Stimulated activated CD4-positive, alpha-beta T cell treated with anti-CD3 and anti-CD28 coated beads, Interleukin-1b, Interleukin-23, amount 100 ng/mL, for 1 hour (primary cell): ENCODE data around the gene DDX52.
"Not testable (repeated sequence)": the region's sequence is repeated elsewhere in the genome, so short reads cannot be mapped to it uniquely, and the experiment has no call there.

Source experiments
- DNase-seq, 2 donors: peaks; one replicate each; pipeline ENCODE4 v3.0.0-alpha.2; 2020; ENCODE audit warnings: low read depth in 2 of 2

DDX52 gene, protein sequence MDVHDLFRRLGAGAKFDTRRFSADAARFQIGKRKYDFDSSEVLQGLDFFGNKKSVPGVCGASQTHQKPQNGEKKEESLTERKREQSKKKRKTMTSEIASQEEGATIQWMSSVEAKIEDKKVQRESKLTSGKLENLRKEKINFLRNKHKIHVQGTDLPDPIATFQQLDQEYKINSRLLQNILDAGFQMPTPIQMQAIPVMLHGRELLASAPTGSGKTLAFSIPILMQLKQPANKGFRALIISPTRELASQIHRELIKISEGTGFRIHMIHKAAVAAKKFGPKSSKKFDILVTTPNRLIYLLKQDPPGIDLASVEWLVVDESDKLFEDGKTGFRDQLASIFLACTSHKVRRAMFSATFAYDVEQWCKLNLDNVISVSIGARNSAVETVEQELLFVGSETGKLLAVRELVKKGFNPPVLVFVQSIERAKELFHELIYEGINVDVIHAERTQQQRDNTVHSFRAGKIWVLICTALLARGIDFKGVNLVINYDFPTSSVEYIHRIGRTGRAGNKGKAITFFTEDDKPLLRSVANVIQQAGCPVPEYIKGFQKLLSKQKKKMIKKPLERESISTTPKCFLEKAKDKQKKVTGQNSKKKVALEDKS

DNA sequence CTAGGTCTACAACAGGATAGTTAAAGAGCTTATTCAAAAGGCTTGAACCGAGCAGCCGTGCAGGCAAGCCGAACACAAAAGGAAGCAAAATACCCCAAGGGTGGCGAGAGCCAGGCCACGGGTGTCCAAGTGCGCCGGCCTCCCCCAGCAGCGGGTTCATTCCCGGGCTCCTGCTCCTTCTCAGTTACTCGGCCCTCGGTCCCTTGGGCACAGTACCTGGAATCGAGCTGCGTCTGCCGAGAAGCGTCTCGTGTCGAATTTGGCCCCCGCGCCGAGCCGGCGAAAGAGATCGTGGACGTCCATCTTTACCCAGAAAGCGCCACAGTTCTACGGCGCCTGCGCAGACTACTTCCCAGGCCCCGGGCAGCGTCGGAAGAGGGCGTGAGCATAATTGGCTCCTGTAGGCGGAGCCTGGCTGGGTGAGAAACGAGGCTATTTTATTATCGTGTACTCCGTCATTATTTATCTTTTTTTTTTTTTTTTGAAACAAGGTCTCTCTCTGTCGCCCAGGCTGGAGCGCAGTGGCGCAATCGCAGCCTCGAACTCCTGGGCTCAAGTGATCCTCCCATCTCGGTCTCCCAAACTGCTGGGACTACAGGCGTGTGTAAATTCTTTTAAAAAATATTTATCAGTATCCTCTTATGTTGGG lies at the start of gene DDX52:
Gene DDX52, minus strand, starts transcription at position 329 of the 649 bp plus-strand sequence. Its CDS starts 26 bp downstream, at position 303.
- peak; percentile 70 to 75 for DNase-seq

DNA sequence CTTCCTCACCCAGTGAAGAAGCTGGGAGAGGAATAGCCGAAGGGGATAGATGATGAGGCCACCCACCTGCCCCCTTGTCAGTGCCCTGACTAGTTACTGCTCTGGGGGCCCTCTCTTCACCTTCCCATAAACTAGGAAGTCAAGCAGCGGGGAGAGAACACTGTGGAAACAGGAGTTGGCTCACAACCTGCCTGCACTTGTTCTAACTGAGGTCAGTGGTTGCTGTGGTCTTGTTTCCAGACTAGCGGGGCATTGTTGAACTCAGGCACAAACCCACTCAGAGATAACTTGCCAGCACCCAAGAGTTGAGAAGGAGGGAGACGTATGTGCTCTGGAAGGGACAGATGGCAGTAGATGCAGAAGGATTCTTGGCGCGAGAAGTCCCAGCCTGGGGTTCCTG lies 48.6 kb upstream of the DDX52 start:
- no peak for DNase-seq

DNA sequence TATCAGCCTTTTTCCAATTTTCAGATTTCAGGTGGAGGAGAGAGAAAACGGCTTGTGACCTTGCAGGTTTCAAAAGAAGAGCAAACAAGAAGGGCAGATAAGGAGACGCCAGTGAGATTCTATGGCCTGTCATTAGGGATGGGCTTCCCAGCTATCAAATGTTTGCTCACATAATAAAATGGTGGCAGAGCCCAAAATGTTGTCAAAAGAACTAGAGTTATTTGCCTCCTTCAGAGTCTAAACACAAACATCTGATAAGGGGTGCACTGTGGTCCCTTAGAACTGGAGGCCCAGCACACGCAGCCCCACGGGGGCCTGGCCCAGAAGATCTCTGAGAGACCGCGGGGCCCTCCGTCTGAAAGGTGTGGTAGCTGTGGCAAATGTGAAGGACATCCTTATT lies 46.1 kb upstream of the DDX52 start:
- DNase-seq: no peak

DNA sequence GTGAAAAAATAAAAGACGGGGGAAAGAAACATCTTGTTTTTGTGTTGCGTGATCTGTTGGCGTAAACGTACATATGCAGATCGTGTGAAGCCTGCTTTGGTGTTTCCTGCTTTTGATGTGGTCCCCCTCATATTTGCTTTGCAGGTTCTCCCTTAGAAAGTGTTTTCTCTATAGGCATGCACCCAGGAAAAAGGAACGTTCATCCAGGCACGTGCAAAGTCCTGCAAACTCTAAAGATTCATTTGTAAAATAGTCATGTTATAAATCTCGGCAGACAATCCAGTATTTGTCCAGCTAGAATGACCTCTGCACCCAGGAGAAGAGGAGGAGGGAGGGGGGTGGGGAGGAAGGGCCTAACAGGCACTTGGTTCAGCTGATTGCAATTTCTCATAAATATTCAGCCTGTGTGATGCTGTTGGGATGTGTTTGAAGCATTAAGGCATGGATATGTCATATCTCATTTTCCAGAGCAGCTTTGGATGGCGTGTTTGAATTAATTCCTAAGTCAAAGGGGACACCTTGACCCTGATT lies 40.3 kb upstream of the DDX52 start:
- DNase-seq: no peak

DNA sequence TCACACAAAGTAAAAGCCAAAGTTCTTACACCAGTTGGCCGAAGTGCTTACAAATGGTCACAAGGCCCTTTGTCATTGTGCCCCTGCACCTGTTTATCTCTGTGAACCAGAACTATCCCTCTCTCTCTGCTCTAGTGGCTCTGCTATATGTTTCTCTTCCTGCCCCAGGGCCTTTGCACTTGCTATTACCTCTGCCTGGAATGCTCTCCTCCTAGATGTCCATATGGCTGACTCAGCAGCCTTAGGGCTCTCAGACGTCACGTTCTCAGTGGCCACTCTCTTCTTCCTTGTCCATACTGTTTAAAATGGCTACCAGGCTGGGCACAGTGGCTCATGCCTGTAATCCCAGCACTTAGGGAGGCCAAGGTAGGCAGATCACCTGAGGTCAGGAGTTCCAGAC lies 38.8 kb upstream of the DDX52 start:
- no peak for DNase-seq

DNA sequence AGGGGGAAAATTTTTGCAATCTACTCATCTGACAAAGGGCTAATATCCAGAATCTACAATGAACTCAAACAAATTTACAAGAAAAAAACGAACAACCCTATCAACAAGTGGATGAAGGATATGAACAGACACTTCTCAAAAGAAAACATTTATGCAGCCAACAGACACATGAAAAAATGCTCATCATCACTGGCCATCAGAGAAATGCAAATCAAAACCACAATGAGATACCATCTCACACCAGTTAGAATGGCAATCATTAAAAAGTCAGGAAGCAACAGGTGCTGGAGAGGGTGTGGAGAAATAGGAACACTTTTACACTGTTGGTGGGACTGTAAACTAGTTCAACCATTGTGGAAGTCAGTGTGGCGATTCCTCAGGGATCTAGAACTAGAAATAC lies 36.7 kb upstream of the DDX52 start:
- not testable (repeated sequence) for DNase-seq

DNA sequence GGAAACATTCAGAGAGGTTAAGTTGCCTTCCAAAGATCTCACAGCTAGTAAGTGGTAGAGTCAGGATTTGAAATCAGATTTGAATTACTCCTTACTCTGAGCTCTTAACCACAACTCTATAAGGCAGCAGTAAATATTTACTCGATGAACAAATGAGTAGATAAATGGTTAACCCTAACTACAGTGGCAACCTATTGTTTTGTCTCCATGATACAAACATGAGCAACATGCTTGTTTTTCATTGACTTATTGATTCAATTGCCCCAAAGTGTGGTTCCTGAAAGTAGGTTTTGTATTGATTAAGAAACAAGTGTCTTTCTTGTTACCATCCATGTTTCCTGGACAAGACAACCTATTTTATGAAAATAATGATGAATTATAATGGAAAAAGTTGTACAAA lies 34.8 kb upstream of the DDX52 start:
- DNase-seq: no peak

DNA sequence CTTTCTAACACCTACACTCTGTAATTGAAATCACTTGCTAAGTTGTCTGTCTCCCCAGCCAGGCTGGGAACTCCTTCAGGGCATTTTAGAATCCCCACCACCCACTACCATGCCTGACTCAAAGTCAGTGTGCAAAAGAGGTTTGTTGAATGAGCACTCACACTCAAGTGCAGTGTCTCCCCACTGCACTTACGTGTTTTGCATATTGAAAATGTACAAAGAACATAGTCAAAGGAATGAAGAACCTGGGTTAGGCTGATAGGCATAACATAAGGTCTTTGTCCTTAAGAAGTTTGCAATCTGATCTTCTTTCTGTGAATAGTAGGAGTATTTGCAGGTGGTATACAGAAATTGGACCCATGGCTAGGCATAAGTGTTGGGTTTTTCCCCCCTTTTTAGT lies 33.8 kb upstream of the DDX52 start:
- no peak for DNase-seq

DNA sequence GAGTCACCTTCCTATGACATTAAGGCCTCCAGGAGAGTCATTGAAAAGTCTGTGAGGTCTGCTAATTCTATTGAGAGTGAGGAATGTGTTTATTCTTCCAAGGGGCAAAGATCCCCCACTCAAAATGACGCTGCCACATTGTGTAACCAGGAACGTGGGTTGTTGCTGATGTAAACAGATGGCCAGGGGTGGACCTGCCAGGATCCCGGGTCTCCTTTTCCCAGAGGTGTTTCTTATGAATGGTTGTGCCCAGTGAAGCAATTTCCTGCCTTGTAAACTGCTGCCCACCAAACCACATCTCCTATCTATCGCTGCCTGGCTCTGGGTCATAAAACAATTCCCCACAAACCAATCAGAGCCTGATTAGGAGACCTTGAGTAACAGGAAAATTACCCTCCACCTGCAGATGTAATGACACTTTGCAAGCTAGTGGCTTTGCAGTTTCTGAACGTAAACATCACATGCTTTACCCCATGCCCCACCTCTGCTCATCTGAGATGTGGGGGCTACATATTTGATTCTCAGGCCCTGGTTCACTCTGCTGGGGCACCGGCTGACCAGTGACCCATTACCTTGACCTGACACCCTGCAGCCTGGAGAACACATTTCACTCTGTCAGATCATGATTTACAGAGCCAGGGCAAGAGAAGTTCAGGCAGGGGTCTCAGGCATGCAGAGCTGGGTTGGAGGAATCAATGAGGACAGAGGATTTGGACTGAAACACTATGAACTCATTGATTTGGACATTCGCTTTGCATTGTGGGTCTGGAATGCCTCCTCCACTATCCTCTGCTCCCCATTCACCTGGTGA lies 33.1 kb upstream of the DDX52 start:
- DNase-seq: no peak

DNA sequence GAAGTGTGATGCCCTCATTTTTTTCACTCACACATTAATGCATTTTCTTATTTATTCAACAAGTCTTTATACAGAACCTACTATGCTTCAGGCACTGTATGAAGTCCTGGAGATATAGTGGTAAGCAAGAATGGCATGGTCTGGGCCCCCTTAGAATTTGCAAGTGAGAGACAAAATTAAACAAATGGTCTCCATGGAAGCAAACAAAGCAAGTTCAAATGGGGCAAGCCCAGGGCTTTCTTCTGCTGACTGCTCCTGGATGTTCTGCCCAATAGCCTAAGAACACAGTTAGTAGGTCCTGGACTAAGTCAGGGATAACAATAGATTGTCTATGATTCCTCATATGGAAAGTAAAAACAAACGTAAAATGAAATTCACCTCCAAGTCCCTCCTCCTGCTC lies 31.3 kb upstream of the DDX52 start:
- DNase-seq: no peak

DNA sequence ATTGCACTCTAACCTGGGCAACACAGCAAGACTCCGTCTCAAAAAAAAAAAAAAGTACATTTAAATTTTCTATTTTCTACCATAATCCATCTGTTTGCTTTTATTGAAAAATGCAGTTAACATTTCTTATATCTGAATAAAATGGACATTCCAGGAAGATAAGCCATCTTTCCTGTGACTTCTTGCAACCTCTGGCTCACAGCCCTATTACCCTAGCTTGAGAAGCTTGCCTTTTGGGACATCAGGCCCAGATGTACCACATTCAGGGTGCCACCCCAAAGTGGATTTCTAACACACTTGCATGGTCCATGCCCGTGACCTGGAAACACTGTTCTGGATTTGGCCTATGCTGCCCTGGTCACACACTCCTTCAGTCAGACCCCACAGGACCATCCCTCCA lies 30.1 kb upstream of the DDX52 start:
- no peak for DNase-seq

DNA sequence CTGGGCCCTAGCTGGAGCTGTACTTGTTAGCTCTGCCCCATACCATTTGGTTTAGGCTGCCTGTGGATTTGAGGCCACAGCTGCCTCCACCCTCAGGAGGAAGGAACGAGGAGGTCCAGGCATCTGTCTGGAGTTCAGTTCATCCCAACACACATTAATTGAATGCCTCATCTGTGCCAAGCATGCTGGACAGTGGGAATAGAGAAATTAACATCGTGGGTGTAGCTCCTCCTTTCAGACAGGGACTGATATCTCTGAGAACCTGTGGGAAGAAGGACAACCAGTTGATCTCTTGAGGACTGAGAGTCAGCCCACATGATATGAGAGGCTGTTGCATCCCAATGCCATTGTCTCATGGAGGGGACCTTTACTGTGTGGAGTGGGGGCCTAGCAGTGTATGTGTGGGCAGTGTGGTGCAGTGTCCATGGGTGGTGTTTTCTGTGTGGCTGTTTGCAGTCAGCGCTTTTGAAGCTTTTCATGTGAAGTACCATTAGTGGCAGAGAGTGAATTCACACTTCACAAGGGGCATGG lies 29.4 kb upstream of the DDX52 start:
- no peak for DNase-seq

DNA sequence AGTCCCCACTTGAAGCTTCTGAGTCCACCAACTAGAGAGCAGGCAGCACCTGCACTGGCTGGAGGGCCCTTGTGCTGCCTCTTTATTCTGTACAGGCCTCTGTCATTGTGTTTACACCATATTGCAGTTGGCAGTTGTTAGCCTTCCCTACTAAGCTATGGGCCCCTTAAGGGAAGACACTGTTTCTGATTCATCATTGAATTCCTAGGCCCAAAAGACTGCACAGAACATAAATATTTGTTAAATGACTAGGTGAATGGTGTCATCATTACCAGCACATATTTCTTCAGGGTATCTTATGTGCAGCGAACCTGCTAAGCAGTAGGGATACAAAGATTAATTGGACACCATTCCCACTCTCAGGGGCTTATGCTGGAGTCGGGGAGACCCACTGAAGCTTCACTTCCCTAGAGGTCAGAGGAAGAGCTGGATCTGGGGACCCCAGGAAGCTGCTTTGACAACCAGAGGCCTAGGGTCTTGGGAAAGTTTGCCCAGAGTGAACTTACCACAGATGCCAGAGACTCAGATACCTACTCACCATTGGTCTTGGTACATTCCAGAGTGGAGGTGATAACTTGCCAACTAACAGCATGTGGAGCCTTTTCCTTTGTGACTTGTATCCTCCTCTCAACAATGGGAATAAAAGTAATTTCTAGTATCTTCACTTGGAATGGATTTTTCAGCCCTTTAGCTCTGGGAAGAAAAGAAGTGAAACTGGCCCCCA lies 28.7 kb upstream of the DDX52 start:
- DNase-seq: no peak

DNA sequence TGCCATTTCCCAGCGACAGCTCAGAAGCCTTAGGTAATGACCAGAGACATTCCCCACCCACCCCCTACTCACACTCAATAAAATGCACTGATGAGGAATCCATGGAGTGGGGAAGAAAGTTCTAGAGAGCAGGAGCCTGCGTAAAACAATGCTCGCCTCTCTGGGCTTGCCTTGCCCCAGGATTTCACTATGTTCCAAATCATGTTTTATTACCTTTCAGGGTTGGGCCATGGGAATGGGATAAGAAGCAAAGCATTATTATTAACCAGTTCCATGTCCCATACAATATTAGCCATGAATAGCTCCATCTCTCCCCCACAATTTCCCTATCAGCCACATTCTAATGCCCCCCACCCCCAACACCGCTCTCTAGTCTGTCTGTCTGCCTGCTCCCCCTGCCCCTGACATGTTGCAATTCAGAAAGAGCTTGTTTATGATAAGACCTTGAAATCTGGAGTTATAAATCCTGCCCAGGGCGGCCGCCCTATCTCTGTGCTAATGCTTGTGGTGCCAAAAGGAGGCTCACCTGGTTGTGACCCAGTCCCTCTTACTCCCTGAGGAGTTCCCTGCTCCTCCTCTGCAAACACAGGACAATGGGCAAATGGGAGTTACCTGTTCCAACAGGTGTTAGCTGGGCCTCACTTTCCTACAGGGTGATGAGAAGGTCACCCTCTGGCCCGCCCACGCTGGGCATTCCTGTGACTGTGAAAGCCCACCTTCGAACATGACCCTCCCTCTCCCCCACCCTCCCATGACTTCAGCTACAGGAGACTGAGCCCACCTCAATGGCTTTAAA lies 28.0 kb upstream of the DDX52 start:
- no peak for DNase-seq

DNA sequence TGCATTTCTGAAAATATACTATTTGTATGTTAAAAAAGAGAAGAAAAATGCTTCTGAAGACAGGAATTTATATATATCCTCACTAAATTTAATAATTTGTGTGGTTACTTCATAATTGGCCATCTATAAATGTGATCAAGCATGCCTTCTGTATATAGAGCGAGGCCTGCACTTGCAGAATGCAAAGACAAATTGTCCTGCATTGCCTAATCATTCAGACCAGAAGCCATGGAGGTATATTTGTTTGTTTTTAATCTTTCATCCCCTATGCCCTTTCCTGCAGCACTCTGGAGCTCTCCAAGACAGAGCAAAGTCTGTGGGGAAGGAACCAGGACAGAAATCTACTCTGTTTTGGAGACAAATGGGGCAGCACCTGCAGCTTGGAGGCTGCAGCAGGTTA lies 23.8 kb upstream of the DDX52 start:
- no peak for DNase-seq

DNA sequence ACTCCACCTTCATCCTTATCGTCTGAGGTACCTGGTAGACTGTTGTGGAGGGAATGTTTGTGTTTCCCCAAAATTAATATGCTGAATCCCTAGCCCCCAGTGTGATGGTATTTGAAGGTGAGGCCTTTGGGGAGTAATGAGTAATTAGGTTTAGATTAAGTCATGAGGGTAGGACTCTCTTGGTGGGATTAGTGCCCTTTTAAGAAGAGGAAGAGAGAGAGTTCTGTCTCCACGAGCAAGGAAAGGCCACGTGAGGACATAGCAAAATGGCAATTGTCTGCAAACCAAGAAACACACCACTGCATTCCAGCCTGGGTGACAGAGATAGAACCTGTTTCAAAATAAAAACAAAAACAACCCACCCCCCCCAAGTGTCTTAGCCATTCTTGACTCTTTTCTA lies 21.0 kb upstream of the DDX52 start:
- no peak for DNase-seq

DNA sequence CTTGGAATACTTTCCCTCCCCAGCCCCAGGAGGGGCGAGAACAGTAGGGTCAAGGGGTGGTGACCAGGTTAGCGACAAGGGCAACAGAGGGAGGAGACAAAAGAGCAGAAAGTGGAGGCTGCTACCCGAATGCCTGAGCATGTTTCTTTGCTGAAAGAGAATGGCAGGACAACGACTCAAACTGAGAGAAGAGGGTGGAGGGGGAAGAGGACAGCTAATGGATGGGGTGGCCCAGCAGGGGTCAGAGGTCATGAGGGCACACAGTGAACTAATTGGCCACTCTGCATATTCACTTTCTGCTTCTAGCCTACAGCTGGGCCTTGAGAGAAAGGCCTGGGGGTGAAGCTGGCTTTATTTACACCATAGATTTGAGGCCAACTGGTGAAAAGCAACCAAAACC lies 19.1 kb upstream of the DDX52 start:
- no peak for DNase-seq

DNA sequence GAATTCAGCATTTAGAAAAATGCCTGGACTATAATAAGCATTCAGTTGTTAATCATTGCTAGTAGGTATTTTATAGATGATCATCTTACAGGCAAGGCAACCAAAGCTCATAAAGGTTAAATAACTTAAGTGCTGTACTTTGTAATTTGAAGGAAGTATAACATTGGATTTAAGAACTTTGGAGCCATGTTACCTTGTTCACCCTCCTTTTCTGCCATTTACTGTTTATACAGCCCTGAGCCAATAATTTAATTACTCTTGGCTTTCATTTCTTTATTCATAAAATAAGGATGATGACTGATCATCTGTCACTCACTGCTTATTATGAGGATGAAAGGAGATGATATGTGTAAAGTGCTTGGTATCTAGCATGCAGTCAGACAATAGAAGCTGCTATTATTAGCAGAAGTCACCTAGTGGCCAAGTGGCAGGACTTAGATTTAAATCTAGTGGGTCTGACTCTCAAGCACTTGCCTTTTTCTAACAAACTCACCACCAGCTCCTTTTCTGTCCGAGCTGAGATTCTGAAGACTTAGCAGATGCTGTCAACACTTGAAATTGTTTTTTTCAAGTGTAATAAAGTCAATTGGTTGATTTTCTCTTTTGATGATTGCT lies 18.3 kb upstream of the DDX52 start:
- no peak for DNase-seq

DNA sequence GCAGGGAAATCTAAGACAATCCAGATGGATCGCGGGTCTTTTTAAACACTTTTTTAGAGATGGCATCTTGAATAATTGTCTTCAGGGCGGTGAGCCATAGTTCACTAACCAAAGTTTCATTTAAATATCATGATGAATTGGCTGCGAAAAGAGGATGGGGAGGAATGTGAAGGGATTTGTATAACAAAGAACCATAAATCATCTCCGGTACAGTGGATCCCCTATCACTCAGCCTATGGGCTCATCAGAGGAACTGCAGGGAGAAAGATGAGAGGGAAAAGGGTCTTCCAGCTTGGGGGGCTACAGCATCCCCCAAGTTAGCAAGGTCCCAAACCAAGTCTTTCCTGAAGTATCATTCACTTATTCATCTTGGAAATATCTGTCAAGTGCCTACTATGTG lies 16.7 kb upstream of the DDX52 start:
- no peak for DNase-seq

DNA sequence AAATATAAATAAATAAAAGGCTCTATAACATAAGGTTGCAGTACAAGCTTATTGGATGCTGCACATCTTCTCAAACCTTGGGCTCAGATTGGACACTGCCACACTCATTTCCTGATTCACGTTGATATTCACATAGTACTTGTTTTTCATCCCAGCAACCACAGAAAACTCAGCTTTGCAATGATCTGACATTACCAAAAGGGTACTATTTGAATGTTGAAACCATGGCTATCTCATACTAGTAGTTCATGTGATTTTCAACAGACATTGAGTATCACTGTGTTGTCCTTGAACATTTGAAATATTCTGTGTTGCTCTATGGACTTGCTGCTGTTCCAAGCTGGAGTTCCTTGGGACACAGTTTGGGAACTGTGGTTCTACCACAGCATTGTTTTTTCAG lies 14.0 kb upstream of the DDX52 start:
- DNase-seq: no peak
